HG03025 (cell line): ENCODE measurements around the gene ABCA7.
"Not testable (repeated sequence)": the region's sequence is repeated elsewhere in the genome, so short reads cannot be mapped to it uniquely, and the experiment has no call there.

Source experiments
- ATAC-seq: cut with Tn5 transposase; IDR thresholded peaks from one replicate; pipeline ENCODE4 v1.9.1; 2021; ENCODE audit warnings: mild to moderate bottlenecking, moderate library complexity; ENCODE audit not compliant: unreplicated experiment, low FRiP score

ABCA7 gene

DNA sequence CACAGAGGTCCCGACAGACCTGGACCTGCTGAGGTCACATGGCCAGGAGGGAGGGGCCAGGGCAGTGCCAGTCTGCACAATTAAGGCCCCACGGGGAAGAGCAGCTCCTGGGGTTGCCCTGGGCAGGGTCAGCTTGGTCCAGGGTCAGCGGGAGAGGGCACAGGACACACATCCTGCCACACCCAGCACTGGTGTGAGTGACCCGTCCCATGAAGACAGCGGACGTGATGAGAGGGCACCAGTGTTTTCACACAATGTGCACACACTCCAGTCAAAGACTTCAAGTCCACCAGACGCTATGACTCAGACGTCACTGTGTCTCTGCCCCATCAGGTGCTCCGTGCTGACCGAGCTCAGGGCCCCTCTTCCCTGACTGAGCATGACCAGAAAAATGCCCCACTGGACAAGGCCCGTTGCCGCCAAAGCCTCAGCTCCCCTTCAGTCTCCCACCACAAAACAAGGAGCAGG lies 23.2 kb upstream of the ABCA7 start:
- ATAC-seq: no peak

DNA sequence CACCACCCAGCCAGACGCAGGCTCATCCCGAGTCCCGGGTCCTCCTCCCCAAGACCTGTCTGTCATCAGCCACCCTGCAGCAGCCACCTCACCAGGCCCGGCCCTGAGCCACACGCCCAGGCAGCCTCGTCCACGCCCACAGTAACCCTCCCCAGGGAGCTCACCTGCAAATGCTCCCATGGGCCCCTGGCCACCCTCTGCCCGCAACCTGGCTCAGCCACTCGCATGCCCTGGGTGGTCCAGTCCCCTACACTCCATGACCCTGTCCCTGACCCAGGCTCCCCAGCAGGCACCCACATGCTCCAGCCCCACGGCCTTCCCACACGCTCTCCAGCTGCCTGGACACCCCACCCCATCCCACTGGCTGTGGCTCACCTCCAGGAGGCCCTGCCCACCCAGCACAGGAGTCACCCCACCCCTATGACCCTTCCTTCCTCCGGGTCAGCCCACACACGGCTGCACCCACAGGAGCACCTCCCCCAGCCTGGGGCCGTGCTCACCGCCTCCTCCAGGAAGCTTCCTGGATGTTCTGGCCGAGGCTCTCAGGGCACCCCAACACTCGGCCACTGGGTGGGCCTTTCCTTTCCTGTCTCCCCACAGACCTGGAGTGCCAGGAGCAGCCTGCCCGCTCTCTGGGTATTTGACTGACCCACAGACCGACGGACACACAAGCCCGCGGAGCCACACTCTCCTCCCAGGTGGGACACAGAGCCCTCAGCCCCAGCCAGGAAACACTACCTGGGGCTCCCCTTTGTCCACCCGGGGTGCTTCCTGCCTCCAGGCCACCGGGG lies 22.6 kb upstream of the ABCA7 start:
- ATAC-seq: no peak

DNA sequence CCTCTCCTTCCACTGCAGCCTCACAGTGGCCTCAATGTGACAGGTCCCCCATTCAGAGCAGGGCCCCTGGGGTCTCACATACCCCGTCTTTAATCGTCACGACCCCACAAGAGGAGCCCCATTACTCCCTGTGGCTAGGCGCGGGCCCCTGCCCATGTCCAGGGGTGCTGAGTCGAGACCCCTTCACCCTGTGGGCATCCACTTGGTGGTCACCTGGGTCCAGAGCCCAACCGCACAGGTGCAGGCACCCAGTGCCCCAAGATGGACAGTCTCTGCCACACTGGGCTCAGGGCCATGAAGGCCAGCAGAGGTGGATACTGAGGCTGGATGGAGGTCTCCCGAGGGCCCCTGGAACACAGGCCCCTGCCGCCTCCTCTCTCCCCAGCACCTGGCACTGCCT lies 22.0 kb upstream of the ABCA7 start:
- ATAC-seq: no peak

DNA sequence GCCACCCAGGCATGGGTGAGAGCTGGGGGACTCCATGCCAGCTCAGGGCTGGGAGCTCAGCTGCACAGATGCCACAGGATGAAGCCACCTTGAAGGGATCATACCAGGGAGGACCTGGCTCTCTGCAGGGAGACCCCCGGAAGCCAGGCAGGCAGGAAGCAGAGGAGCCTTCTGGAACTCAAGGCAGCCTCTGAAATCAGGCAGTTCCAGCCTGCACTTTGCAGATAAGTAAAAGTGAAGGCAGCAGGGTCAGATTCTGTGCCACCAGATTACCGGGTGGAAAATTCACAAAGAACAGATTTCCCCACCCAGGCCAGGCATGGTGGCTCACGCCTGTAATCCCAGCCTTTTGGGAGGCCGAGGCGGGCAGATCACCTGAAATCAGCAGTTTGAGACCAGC lies 21.5 kb upstream of the ABCA7 start:
- no peak for ATAC-seq

DNA sequence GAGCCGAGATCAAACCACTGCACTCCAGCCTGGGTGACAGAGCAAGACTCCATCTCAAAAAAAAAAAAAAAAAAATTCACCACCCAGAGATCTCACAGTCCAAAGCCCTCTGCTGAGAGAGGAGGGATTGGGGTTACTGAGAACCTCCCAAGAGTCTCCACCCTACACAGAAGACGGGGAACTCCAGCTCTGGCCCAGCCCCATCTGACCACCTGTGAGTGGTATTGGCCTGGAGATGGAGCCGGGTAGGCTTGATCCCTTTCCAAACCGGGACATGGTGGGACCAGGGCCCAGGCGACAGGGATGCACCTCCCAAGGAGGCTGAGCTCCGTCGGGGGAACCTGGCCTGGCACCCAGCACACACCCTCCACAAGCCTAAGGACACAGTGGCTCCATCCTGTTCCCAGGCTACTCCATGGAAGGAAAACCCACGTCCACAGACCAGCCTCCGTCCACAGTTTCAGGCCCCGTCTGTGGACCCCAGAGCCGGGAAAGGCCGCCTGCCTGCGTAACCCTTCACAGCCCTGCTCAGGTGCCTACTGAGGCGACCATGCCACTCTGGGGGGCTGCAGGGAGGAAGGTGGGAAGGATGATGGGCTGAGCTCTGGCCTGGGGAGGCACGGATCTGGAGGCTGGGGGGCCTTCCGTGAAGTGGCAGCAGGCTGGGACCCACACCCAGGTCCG lies 20.8 kb upstream of the ABCA7 start:
- no peak for ATAC-seq

DNA sequence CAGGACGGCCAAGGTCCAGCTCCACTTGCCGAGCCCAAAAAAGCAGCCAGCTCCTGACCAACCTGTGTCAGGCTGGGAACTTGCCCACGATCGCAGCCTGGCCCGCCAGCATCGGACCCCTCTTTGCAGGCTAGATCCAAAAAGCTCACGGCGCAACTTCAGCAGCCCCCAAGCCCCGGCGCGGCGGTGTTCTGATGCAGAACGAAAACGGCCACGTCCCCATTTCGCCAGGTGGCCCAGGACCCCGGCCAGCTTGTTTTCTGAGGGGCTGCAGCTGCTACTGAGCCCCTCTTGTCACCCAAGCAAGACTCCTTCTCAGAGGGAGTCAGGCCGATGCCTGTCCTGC lies 20.3 kb upstream of the ABCA7 start:
- ATAC-seq: no peak

DNA sequence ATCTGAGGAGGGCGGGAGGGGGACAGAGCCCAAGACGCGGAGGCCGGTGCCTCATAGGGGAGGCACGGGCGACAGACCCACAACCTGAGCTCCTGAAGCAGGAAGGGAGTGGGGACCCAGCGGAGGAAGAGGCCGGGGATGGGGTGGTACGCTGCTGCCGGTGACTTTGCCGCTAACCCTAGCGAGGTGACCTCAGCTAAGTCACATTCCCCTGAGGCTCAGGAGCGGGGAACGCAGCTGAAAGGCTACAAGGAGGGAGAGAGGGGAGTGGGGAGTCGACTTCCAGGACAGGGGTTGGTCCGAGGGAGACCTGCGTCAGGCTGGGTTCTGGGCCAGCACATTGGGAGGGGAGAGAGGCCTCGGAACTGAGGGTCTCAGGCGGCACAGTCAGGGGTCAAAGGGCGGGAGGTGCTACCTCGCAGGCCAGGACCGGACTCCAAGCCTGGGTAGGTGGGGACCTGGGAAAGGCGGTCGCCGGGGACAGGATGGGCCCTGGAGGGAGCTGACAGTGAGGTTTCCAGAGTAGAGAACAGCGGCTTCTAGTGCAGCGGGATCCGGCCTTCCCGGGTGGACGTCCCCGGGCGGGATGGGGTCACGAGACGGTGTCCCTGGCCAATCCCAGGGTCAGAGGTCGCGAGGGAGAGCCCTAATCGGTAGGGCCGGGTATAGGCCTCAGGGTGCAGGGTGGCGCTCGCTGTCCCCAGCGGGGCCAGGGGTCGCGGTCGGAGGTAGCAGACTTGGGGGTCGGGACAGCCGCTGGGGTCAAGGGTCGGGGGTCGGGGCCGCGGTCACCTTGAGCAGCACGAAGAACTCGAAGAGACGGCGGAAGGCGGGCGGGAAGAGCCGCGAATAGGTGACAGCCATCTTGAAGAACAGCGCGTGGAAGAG lies 19.7 kb upstream of the ABCA7 start:
- ATAC-seq: no peak

DNA sequence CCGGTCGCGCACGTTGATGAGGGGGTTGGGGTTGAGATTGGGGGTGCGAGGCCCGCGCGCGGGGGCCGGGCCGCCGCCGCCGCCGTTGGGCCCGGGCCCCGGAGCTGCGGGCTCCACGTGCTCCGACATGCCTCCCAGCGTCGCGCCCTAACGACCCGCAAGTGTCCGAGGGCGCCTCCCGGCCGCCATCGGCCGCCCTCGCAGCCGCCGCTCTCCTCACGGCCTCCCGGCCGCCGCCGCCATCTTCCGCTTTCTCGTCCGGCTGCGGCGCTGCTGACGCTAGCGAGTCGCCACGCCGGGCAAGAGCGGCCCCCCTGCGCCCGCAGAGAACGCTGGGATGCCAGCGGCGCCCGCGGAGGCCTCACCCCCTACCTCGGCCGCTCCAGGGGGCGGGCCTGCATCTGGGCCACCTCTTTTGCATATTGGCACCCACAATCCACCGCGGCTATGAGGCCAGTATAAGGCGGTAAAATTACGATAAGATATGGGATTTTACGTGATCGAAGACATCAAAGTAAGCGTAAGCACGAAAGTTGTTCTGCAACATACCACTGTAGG lies 19.0 kb upstream of the ABCA7 start, which contains the start of gene TMEM259:
Gene TMEM259, minus strand, starts transcription at position 256 of the 558 bp plus-strand sequence. Its CDS starts 127 bp downstream, at position 129.
- peak; percentile 61 for ATAC-seq

DNA sequence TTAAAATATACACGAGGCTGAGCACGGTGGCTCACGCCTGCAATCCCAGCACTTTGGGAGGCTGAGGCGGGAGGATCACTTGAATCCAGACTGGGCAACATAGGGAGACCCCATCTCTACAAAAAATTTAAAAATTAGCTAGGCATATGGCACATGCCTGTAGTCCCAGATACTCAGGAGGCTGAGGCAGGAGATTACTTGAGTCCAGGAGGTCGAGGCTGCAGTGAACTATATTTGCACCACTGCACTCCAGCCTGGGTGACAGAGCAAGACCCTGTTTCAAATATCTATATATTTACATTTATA lies 16.1 kb upstream of the ABCA7 start:
- not testable (repeated sequence) for ATAC-seq

DNA sequence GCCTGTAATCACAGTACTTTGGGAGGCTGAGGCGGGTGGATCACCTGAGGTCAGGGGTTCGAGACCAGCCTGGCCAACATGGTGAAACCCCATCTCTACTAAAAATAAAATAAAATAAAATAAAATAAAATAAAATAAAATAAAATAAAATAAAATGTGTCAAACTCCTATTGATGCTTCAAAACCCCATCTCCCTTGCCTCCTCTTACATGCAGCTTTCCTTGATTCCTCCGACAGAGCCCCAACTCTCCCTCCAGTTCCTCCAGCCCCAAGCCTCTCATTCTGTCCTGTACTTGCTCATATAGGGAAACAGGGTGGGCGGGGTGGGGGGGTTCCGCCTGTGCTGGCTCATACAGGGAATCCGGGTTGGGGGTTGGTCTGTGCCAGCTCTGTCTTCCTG lies 14.8 kb upstream of the ABCA7 start:
- not testable (repeated sequence) for ATAC-seq

DNA sequence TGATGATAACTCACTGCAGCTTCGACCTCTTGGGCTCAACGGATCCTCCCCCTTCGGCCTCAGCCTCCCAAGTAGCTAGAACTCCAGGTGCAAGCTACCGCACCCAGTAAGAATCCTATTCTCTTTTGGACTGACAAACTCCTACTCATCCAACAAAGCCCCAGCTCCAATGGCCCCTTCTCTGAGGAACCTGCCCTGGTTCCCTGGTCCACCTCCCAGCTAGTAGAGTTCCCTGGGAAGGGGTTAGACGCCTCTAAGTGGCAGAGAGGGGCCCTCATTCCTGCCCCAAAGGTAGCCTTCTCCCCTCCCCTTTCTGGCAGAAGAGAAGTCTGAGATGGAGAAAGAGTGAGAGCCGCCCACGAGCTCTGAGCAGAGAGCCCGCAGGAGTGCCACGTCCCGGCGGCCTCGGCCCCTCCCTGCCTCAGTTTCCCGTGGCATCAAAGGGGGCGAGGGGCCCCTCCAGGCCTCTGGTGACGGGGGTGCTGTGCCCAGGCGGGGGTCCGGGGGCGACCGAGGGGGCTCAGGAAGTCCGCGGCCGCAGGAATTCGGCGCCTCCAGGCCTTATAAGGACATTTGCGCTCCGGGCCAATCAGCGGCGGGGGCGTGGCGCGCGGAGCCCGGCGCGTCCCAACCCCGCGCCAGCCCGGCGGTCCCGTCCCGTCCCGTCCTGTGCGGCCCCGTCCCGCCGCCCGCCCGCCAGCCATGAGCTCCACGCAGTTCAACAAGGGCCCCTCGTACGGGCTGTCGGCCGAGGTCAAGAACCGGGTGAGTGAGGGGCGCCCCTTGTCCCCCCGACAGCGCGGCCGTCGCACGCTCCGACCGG lies 13.7 kb upstream of the ABCA7 start, which contains the start of gene CNN2:
Gene CNN2, plus strand, starts transcription at position 649 of the 823 bp plus-strand sequence. Its CDS starts 54 bp downstream, at position 703.
- no peak for ATAC-seq

DNA sequence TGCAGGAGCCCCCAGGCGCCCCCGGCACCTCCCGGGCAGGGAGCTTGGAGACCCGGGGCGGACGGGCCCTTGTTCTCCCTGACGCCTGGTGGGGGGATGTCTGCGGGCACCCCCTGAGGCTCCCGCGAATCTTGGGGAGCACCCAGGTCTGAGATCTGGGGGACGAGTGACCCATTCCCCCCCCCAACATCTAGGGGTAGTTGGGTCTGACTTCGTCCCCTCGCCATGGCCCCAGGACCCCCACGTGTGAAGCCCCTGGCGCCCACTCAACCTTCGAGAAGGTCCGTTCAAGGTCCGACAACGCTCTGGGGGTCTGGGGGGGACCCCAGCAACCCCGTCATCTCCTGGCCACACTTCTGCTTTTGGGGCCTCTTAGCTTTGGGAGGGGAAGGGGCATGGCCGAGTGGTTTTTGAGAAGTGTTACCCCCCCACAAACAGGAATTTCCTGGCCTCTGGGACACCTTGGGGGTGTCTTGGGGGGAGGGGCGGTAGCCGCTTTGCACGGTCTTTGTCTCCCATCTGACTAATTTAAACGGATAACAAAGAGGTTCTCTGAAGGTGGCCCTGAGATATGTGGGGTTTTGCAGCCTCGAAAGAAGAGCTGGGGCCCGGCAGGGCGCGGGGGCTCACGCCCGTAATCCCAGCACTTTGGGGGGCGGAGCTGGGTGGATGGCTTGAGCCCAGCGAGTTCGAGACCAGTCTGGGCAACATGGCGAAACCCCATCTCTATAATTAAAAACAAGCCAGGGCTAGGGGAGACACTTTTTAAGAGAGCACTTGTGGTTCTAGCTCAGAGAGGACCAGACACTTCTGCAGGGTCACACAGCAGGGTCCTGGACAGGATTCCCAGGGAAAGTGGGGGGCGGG lies 12.9 kb upstream of the ABCA7 start:
- ATAC-seq: no peak

DNA sequence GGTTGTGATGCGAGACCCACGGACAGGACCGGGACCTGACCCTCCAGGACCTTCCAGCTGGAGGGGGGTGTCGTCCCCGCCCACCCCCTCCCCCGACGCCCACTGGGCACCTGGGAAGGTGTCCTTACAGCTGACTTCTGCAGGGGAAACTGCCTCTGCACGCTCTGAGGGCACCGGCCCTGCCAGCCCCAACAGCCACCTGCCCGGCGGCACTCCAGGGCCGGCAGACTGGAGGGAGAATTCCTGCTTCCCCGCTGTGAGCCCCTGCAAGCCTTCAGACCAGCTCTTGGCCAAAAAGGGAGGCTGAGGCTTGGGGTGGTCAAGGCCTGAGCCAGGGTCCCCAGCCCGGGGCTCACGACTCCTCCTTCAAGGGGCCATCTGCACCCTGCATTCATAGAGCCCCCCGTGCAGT lies 12.3 kb upstream of the ABCA7 start:
- no peak for ATAC-seq

DNA sequence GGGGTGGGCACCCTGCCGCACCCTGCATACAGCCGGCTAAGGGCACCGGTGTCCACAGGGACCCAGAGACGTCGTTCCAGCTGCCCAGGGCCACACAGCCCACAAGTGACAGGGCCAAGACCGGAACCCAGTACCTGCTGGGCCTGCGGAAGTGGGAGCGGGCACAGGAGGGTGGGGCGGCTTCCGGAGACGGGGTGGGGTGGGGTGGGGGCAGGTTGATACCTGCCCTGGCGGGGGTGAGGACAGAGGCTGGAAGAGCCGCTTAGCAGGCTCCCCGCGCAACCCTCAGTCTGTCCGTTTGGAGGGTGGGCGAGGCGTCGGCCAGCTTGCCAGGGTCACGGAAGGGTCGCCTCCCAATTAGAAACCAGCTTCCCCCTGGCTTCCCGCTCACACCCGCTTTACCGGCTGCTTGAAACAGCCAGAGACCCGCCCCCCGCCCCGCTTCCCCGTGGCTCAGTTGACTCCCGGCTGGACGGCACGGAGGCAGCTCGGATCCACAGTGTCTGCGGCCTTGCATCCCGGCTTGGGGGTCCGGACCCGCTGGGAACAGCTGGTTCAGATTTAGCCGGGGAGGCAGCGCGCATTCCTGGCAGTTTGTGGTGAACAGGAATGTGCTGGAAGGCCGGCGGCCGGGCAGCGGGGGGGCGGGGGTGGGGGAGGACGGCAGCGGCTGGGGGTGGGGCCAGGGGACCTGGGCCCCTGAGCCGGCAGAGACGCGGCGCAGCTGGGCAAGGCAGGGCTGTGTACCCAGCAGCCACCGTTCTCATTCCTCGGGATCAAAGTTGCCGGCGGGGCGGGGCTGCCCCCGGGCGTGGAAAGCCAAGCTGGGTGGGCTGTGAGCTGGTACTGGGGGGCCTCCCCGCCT lies 11.6 kb upstream of the ABCA7 start:
- ATAC-seq: no peak

DNA sequence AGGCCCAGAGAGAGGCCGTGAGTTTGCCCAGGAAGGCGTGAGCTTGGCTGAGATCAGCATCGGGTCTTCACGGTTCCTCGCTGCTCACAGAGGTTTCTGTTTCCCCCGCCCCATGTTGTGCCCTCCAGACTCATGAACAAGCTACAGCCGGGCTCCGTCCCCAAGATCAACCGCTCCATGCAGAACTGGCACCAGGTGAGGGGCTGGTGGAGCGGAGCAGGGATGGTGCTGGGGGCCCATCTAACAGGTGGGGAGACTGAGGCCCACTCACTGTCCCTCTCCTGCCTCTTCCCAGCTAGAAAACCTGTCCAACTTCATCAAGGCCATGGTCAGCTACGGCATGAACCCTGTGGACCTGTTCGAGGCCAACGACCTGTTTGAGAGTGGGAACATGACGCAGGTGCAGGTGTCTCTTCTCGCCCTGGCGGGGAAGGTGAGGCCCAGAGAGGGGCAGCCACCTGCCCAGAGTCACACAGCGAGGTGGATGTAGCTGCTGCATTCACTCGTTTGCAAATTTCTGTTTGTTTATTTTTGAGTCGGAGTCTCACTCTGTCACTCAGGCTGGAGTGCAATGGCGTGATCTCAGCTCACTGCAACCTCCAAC lies 7.5 kb upstream of the ABCA7 start:
- ATAC-seq: no peak

DNA sequence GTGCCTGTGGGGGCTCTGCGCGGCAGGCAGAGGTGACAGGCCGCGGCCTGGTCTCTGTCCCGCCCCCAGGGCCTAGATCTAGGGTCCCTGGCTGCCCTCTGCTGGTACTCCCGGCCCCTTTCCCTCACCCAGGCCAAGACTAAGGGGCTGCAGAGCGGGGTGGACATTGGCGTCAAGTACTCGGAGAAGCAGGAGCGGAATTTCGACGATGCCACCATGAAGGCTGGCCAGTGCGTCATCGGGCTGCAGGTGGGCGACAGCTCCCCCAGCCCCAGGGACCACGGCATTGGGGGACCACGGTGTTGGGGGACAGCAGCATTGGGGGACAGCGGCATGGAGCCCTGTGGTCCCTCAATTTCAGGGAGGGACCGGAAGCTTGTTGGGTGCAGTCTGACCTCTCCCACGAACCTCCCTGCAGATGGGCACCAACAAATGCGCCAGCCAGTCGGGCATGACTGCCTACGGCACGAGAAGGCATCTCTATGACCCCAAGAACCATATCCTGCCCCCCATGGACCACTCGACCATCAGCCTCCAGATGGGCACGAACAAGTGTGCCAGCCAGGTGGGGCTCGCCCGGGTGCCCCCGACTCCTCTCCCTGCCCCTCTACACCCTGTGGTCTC lies 3.8 kb upstream of the ABCA7 start:
- no peak for ATAC-seq

DNA sequence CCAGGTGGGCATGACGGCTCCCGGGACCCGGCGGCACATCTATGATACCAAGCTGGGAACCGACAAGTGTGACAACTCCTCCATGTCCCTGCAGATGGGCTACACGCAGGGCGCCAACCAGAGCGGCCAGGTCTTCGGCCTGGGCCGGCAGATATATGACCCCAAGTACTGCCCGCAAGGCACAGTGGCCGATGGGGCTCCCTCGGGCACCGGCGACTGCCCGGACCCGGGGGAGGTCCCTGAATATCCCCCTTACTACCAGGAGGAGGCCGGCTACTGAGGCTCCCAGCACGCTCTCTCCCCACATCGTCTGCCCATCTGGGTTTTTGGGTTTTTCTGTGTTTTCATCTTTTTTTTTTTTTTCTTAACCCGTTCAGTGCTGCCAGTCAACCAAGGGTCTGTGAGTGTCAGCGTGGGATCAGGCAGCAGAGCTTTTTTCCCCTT lies 2.3 kb upstream of the ABCA7 start:
- no peak for ATAC-seq
